Spleen (tissue), 11 donors: ENCODE results near the gene OR10K1. TPM values are rescaled to one million over a fixed set of nuclear protein-coding genes. Genes with fewer than 3 reads are reported as not detected.

ENCODE experiments used
- DNase-seq: peaks from one replicate; pipeline ENCODE4 v3.0.0-alpha.2; 2020
- H3K27ac ChIP-seq, 8 donors: fragments of 200-600 bp; sonication (generic) in 7 of 8; 1 replicate in 4 of 8; 2 replicates in 4 of 8; pipeline versions ENCODE4 v1.5.0 to v1.8.0; 2016 to 2021; ENCODE audit warnings: inconsistent platforms in 4 of 8, mild to moderate bottlenecking in 4 of 8, moderate library complexity in 1 of 8
- H3K27me3 ChIP-seq, 7 donors: fragments of 200-600 bp; sonication (generic) in 6 of 7; replicated peaks in 1 of 7; 1 replicate in 4 of 7; 2 replicates in 3 of 7; pipeline versions ENCODE4 v1.5.0 to v1.8.0; 2016 to 2021; ENCODE audit warnings: inconsistent platforms in 3 of 7, mild to moderate bottlenecking in 1 of 7
- H3K36me3 ChIP-seq, 6 donors: fragments of 200-600 bp; sonication (generic) in 5 of 6; 1 replicate in 4 of 6; 2 replicates in 2 of 6; pipeline versions ENCODE4 v1.5.0 to v1.8.0; 2016 to 2021; ENCODE audit warnings: inconsistent platforms in 2 of 6
- H3K4me1 ChIP-seq, 6 donors: fragments of 200-600 bp; sonication (generic) in 5 of 6; 1 replicate in 3 of 6; 2 replicates in 3 of 6; pipeline versions ENCODE4 v1.5.0 to v1.8.0; 2016 to 2021; ENCODE audit warnings: inconsistent platforms in 3 of 6
- H3K4me3 ChIP-seq, 8 donors: fragments of 200-600 bp; sonication (generic) in 7 of 8; 1 replicate in 4 of 8; 2 replicates in 4 of 8; pipeline versions ENCODE4 v1.5.0 to v1.8.0; 2016 to 2021; ENCODE audit warnings: inconsistent platforms in 4 of 8, mild to moderate bottlenecking in 4 of 8, moderate library complexity in 2 of 8
- H3K9me3 ChIP-seq, 8 donors: fragments of 200-600 bp; sonication (generic) in 7 of 8; 1 replicate in 4 of 8; 2 replicates in 4 of 8; pipeline versions ENCODE4 v1.5.0 to v1.8.0; 2016 to 2021; ENCODE audit warnings: inconsistent platforms in 4 of 8
- CTCF ChIP-seq, 11 experiments: fragments of 200-600 bp in 7 of 11; fragments of 450-650 bp in 4 of 11; sonication (generic) in 4 of 11; IDR thresholded peaks in 8 of 11; conservative IDR thresholded peaks in 3 of 11; 1 replicate in 7 of 11; 2 replicates in 4 of 11; pipeline versions ENCODE4 v1.4.0 to v1.8.0; 2016 to 2021; ENCODE audit warnings: antibody characterized with exemption in 11 of 11, inconsistent platforms in 4 of 11, mild to moderate bottlenecking in 1 of 11
- POLR2A ChIP-seq, 3 donors: fragments of 450-650 bp; IDR thresholded peaks; one replicate each; pipeline ENCODE4 v1.5.1; 2017; ENCODE audit warnings: antibody characterized with exemption in 3 of 3, mild to moderate bottlenecking in 1 of 3
- POLR2AphosphoS5 ChIP-seq, 3 donors: sonication (generic); formaldehyde crosslinking; IDR thresholded peaks; one replicate each; pipeline ENCODE4 v1.5.1; 2017; ENCODE audit warnings: antibody characterized with exemption in 3 of 3
- WGBS, 5 donors: extraction: QIAGEN DNeasy Blood & Tissue Kit in 3 of 5; methylation state at CpG; one replicate each; pipeline versions ENCODE4 v1.1.5 to v1.1.7; 2013 to 2018; 5-methylcytosine and 5-hydroxymethylcytosine counted together
- intact Hi-C: fragments of 100-400 bp; cut with DNase I; formaldehyde crosslinking; loops from one replicate; pipeline ENCODE4 v1.15.0; 2023; ENCODE audit warnings: low total_unique reads
- polyA plus RNA-seq, 3 donors: library from polyadenylated mRNA; stranded (reverse); fragments of 200-250 nt; gene quantifications; one replicate each; pipeline ENCODE4 v1.2.1, GENCODE V29; 2013
- total RNA-seq, 7 donors: library from RNA; depleted of rRNA in 3 of 7; stranded (reverse); fragments of >200 nt in 3 of 7; fragmentation: NEBNext Ultra II Directional in 4 of 7; extraction: Animal tissue kit (Norgen Biotek cat#: 25700) in 4 of 7; gene quantifications; one replicate each; pipeline versions ENCODE4 v1.1.0 to v1.2.1, GENCODE V29; 2016 to 2021
- donor health status: healthy with polysubstance abuse.
- donor health status: DM: no; HTN: no; CAD: no; lungs with moderate emphysema.
- donor health status: DM: no; HTN: no; CAD: no.
- donor health status: Bipolar disorder and iron deficiency.
- donor health status: healthy.
- donor health status: DM: no; HTN: no; CAD: no.
- donor health status: DM: yes; HTN: yes; CAD: no.

Gene OR10K1
- total and polyA plus RNA-seq, 10 donors, result 0.07 TPM; not detected in 9

GRCh38 chr1:158454537-158454936, 7.1 kb upstream of the OR10K1 start:
- WGBS, 5 donors, result 75 to 91% (median 79%) methylated on average over 1 of the region's 1 CpG
- intact Hi-C loops, result no loop called here
- DNase-seq, result no peak

DNA sequence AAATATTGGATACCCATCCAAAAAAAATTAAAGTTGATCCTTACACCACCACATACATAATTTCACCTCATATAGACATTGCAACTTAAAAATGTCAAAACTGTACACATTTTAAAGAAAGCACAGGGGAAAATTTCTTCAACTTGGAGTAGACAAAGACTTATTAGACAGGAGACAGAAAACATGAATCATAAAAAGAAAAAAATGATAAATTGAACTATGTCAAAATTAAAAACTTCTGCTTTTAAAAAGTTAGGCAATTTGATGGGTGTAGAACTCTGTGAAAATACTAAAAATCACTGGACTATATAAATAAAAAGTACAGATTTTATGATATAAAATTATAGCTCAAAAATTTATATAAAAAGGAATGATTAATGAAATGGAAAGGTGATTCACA, 4.4 kb upstream of the OR10K1 start:
- Histone ChIP-seq H3K4me1 (no peaks in the 10 kb centered on the region), H3K27ac (no peak overlapping the region), H3K9me3 (peaks cover 0 to 6% (median under 1%) of the 10 kb centered on the region in 8 donors), H3K4me3 (no peak overlapping the region), H3K27me3 (peaks cover 0 to 5% (median 0%) of the 10 kb centered on the region in 7 donors), H3K36me3 (no peaks in the 10 kb centered on the region)
- intact Hi-C loops, result no loop called here
- no peak for DNase-seq
- TF ChIP-seq CTCF (IDR thresholded peaks at IDR 0.05 in 8 of 11, conservative IDR thresholded peaks at IDR 0.05 in 3 of 11) (no peak), POLR2A (IDR thresholded peaks at IDR 0.05) (no peak), POLR2AphosphoS5 (IDR thresholded peaks at IDR 0.05) (no peak)

More at GRCh38 chr1:158454537-158454936, 7.1 kb upstream of the OR10K1 start:
- no peak overlapping the region for H3K4me3 ChIP-seq
- H3K36me3 ChIP-seq, result no peaks in the 10 kb centered on the region
- peaks cover 0 to 17% (median 7%) of the 10 kb centered on the region in 8 donors for H3K9me3 ChIP-seq
- H3K27me3 ChIP-seq, result peaks cover 0 to 5% (median 0%) of the 10 kb centered on the region in 7 donors
- H3K27ac ChIP-seq, result no peak overlapping the region
- no peaks in the 10 kb centered on the region for H3K4me1 ChIP-seq
- TF ChIP-seq CTCF (IDR thresholded peaks at IDR 0.05 in 8 of 11, conservative IDR thresholded peaks at IDR 0.05 in 3 of 11) (no peak), POLR2A (IDR thresholded peaks at IDR 0.05) (no peak)

- no peak for TF ChIP-seq POLR2AphosphoS5 (IDR thresholded peaks at IDR 0.05)
- Histone ChIP-seq H3K36me3 (no peaks in the 10 kb centered on the region), H3K27ac (no peak overlapping the region), H3K9me3 (no peaks in the 10 kb centered on the region), H3K27me3 (peaks cover 0 to 5% (median 0%) of the 10 kb centered on the region in 7 donors), H3K4me1 (no peaks in the 10 kb centered on the region), H3K4me3 (no peak overlapping the region)
- DNase-seq, result no peak
- intact Hi-C loops, result no loop called here
Measured at GRCh38 chr1:158458263-158458662, 3.4 kb upstream of the OR10K1 start.

- Histone ChIP-seq H3K27ac (no peak within 1 kb of the TSS), H3K4me1 (no peaks in the 10 kb centered on the region), H3K27me3 (no peaks in the 10 kb centered on the region), H3K4me3 (no peak within 1 kb of the TSS), H3K36me3 (no peaks in the 10 kb centered on the region), H3K9me3 (no peaks in the 10 kb centered on the region)
- intact Hi-C loops, result no loop called here
- DNase-seq, result no peak
- TF ChIP-seq POLR2A (IDR thresholded peaks at IDR 0.05), result no peak
- no peak for TF ChIP-seq CTCF (IDR thresholded peaks at IDR 0.05 in 8 of 11, conservative IDR thresholded peaks at IDR 0.05 in 3 of 11)
- no peak for TF ChIP-seq POLR2AphosphoS5 (IDR thresholded peaks at IDR 0.05)
Measured at GRCh38 chr1:158471920-158472319, 10.3 kb downstream of the OR10K1 start, which contains the start of gene OR10R2. OR10R2 (plus strand) TSS chr1:158472220; CDS start chr1:158472326, 106 bp downstream.

- WGBS, 5 donors, result 66 to 77% (median 73%) methylated on average over 2 of the region's 2 CpGs
- no peak for DNase-seq
- H3K27ac ChIP-seq, result no peak overlapping the region
- no peaks in the 10 kb centered on the region for H3K36me3 ChIP-seq
- TF ChIP-seq POLR2AphosphoS5 (IDR thresholded peaks at IDR 0.05), result no peak
- TF ChIP-seq POLR2A (IDR thresholded peaks at IDR 0.05), result no peak
- no peaks in the 10 kb centered on the region for H3K9me3 ChIP-seq
- H3K4me1 ChIP-seq, result no peaks in the 10 kb centered on the region
- intact Hi-C loops, result no loop called here
- no peaks in the 10 kb centered on the region for H3K27me3 ChIP-seq
- H3K4me3 ChIP-seq, result no peak overlapping the region
Measured at GRCh38 chr1:158485455-158485854, 23.8 kb downstream of the OR10K1 start.
